NOMO-1 treated with dmso at 0.1 percent for 144 hours (cell line): ENCODE measurements around the gene SFSWAP.
"Not testable (repeated sequence)": the region's sequence is repeated elsewhere in the genome, so short reads cannot be mapped to it uniquely, and the experiment has no call there.

ENCODE experiments used
- DNase-seq: peaks from one replicate; lab custom pipeline; 2025; ENCODE audit not compliant: unreplicated experiment; lab: John Stamatoyannopoulos, UW

SFSWAP gene

GRCh38 chr12:131701705-131702572 lies 9.0 kb upstream of the SFSWAP start:
- DNase-seq, result no peak

- DNase-seq, result no peak
Observed at GRCh38 chr12:131702573-131702877, 8.4 kb upstream of the SFSWAP start.

- no peak for DNase-seq
Observed at GRCh38 chr12:131703161-131703560, 7.7 kb upstream of the SFSWAP start.

GRCh38 chr12:131704509-131704908 lies 6.4 kb upstream of the SFSWAP start:
- DNase-seq, result no peak

- not testable (repeated sequence) for DNase-seq
Observed at GRCh38 chr12:131706709-131707108, 4.2 kb upstream of the SFSWAP start.

GRCh38 chr12:131709226-131709625 lies 1.7 kb upstream of the SFSWAP start:
- no peak for DNase-seq

- no peak for DNase-seq
Observed at GRCh38 chr12:131711551-131712205, 788 bp downstream of the SFSWAP start.

- DNase-seq, result no peak
Observed at GRCh38 chr12:131713349-131713748, 2.5 kb downstream of the SFSWAP start.

- no peak for DNase-seq
Observed at GRCh38 chr12:131714759-131715158, 3.9 kb downstream of the SFSWAP start.

- DNase-seq, result no peak
Observed at GRCh38 chr12:131716282-131716681, 5.4 kb downstream of the SFSWAP start.

- DNase-seq, result no peak
Observed at GRCh38 chr12:131720241-131720640, 9.4 kb downstream of the SFSWAP start.

- DNase-seq, result no peak
Observed at GRCh38 chr12:131720921-131721320, 10.0 kb downstream of the SFSWAP start.

- no peak for DNase-seq
Observed at GRCh38 chr12:131721548-131721947, 10.7 kb downstream of the SFSWAP start.

GRCh38 chr12:131723532-131723931 lies 12.6 kb downstream of the SFSWAP start:
- no peak for DNase-seq

- no peak for DNase-seq
Observed at GRCh38 chr12:131724534-131724933, 13.6 kb downstream of the SFSWAP start.

GRCh38 chr12:131725503-131725902 lies 14.6 kb downstream of the SFSWAP start:
- DNase-seq, result no peak

- no peak for DNase-seq
Observed at GRCh38 chr12:131728720-131729119, 17.8 kb downstream of the SFSWAP start.

- no peak for DNase-seq
Observed at GRCh38 chr12:131729254-131729955, 18.5 kb downstream of the SFSWAP start.

- no peak for DNase-seq
Observed at GRCh38 chr12:131732996-131733615, 22.2 kb downstream of the SFSWAP start.

GRCh38 chr12:131733874-131734273 lies 23.0 kb downstream of the SFSWAP start:
- DNase-seq, result no peak

GRCh38 chr12:131734336-131735152 lies 23.7 kb downstream of the SFSWAP start:
- DNase-seq, result no peak
